NCI-H1048 (cell line): ENCODE results near the gene RHBDD2.

Source experiments
- DNase-seq: peaks from one replicate; lab custom pipeline; 2025; lab: John Stamatoyannopoulos, UW

Gene RHBDD2

GRCh38 chr7:75920431-75921161 lies 41.8 kb downstream of the RHBDD2 start:
- DNase-seq: no peak

GRCh38 chr7:75921479-75921878 lies 42.6 kb downstream of the RHBDD2 start:
- no peak for DNase-seq

DNA sequence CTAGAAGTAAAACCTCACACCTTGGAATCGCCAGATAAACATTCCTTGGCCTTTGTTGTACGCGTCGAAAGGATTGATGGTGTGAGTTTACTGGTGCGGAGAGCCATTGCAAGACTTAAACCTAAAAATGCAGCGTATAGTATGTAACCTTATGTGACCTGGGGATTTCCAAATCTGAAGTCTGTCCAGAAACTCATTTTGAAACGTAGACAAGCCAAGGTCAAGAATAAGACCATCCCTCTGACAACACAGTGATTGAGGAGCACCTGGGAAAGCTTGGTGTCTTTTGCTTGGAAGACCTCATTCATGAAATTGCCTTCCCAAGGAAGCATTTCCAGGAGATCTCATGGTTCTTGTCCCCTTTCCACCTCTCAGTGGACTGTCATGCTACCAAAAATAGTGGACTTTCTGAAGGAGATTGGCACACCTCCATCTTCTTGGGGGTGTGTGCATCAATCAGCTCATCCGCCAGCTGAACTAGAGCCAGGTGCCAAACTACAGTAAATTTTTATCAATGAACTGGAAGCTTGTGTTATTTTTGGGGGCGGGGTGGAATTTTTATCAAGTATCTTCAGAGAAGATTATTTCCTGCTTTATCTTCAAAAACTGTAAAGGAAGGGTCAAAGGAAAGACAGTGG lies 44.3 kb downstream of the RHBDD2 start:
- no peak for DNase-seq

DNA sequence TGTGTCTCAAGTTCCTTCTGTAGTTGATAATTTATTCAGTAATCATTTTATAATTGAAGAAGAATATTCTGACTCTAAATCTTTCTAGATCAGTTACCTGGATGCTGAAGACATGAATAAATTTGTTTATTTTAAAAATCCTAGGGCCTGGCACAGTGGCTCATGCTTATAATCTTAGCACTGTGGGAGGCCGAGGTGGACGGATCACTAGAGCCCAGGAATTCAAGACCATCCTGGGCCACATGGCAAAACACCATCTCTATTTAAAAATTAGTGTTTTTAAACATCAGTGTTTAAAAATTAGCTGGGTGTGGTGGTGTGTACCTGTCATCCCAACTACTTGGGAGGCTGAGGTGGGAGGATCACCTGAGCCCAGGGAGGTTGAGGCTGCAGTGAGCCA lies 45.4 kb downstream of the RHBDD2 start:
- DNase-seq: no peak

DNA sequence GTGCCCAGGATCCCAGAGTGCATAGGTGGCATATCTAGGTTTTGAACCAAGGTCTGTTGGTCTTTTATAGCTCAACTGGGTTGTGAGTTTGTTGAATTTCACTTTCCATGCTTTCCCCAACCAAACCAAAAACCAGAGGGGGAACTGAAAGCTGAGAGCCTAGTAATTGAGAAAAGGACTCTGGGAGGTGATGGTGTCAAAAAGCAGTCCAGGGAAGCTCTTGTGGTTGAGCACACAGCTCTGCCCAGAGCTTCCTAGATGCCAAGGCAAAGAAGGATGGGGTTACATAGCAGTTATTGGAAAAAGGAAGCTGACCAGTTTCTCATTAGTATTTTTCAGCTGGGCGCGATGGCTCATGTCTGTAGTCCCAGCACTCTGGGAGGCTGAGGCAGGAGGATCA lies 46.1 kb downstream of the RHBDD2 start:
- no peak for DNase-seq

DNA sequence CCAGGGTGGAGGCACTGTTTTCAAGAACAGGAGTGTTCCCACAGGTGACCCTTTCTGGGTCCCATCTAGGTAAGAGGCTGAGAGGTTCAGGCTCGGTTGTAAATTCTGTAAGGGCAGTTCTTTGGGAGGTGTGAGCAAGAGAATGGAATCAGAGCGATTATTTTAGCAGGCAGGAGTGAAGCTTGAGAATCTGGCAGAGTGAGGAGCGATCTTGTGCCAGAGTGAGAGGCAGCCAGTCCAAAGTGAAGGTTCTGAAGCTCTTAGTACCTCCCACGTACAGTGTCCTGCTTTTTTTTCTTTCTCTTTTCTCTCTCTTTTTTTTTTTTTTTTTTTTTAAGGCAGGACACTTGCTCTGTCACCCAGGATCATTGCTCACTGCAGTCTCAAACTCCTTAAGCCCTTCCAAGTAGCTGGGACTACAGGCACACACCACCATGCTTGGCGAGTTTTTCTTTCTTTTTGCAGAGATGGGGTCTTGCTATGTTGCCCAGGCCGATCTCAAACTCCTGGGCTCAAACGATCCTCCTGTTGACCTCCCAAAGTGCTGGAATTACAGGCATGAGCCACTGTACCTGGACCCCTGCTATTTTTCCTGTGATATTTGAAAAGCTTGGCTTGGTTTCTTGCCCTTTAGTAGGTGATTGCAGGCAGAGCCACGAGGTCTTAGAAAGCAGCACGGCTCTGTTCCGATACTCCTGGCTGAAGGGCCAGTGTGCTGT lies 47.0 kb downstream of the RHBDD2 start:
- no peak for DNase-seq

DNA sequence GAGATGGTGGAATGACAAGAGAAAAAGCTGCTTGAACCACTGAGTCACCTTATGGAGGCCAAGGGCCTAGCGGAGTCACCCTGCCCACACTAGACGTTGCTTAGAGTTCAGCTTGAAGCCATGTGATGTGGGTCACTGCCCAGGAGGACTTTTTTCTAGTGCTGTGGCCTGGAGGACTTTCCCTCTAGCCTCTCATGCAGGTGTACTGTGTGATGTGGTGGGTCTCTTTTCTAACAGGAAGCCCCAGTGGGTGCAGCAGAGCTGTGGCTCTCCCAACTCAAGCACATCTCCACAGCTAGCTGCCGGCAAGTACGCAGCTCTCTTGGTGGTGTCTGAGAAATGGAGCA lies 49.7 kb downstream of the RHBDD2 start:
- DNase-seq: no peak

DNA sequence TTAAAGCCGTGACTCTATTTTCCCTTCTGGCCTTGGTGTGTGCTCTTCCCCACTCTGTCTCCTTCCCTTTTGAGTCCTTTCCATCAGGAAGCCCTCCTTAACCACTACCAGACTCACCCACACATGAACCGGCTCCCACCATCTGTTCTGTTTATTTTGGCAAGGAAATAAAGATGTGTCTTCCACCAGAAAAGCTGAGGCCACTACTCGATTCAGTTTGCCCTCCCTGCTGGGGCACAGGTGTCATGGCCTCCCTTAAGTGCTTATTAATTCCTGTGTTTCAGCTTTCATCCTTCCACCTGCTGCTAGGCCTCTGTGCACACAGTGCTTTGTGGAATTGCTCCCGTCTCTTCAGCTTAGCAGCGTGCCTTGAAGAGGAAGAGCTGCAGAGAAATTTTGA lies 52.8 kb downstream of the RHBDD2 start:
- no peak for DNase-seq

GRCh38 chr7:75937958-75938786 lies 59.3 kb downstream of the RHBDD2 start:
- DNase-seq: no peak
